ENCODE measurements around the gene ATXN7L1. TPM values are rescaled to one million over a fixed set of nuclear protein-coding genes. Genes with fewer than 3 reads are reported as not detected.

The ATXN7L1 gene
- total RNA-seq, 1 donor from 2014 or later = 12.6 TPM

DNA sequence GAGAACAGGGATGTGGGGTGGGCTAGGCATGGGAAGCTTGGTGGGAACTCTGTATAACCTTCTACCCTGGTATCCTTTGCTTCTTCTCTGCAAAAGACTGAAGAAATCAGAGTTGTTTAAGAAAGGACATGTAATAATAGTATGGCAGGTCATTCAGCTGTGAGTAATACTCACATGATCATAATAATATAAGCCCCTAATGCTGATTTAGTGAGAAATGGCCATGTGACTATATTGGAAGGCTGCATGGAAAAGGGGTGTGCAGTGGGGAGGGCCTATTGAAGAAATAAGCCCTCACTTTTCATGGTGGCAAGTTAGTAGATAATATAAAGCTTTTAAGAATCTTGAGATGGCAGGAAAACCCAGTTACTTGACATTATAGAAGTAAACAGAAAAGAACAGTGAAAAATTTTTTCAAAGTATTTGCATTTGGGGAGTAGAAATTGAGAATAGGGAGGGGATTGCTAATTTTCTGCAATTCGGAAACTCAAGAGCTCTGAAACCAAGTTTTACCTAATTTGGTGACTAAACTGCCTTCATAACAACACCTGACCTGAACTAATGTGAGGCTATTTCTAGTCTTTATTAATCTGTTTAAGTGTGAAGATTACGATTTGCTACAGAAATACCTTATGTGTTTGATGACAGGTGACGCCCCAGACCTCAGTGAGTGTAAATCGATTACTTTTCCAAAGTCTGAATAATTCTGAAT lies 44.4 kb downstream of the ATXN7L1 start:
- Mint-ChIP-seq H3K4me1 (ENCODE audit: unreplicated experiment) (peaks cover 33% of the 10 kb centered on the region), H3K36me3 (ENCODE audit: unreplicated experiment) (peaks cover 3% of the 10 kb centered on the region), H3K9me3 (ENCODE audit: unreplicated experiment) (no peaks in the 10 kb centered on the region), H3K27me3 (ENCODE audit: unreplicated experiment) (no peaks in the 10 kb centered on the region), H3K27ac (ENCODE audit: unreplicated experiment) (no peak overlapping the region), H3K4me3 (ENCODE audit: unreplicated experiment) (no peak overlapping the region)
- DNase-seq (ENCODE audit: extremely low spot score, unreplicated experiment) = no peak
- TF ChIP-seq, protein P1, sequence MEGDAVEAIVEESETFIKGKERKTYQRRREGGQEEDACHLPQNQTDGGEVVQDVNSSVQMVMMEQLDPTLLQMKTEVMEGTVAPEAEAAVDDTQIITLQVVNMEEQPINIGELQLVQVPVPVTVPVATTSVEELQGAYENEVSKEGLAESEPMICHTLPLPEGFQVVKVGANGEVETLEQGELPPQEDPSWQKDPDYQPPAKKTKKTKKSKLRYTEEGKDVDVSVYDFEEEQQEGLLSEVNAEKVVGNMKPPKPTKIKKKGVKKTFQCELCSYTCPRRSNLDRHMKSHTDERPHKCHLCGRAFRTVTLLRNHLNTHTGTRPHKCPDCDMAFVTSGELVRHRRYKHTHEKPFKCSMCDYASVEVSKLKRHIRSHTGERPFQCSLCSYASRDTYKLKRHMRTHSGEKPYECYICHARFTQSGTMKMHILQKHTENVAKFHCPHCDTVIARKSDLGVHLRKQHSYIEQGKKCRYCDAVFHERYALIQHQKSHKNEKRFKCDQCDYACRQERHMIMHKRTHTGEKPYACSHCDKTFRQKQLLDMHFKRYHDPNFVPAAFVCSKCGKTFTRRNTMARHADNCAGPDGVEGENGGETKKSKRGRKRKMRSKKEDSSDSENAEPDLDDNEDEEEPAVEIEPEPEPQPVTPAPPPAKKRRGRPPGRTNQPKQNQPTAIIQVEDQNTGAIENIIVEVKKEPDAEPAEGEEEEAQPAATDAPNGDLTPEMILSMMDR (IDR thresholded peaks at IDR 0.05) = no peak

DNA sequence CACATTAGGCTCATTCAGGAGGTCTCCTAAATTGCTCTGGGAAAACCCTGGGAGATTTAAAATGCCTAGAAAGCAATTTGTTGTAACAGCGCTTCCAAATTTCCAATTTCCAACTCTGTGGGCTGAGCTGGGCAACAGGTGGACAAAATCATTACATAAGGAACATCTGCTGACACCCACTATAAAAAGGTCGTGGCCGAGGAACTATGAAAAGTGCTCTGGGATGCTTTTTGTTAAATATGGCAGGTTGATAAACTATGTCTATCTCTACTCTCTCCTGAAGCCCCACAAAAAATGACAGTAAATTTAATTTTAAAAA lies 45.1 kb downstream of the ATXN7L1 start:
- no peak overlapping the region for H3K4me3 Mint-ChIP-seq (ENCODE audit: unreplicated experiment)
- H3K4me1 Mint-ChIP-seq (ENCODE audit: unreplicated experiment) = peaks cover 39% of the 10 kb centered on the region
- H3K27ac Mint-ChIP-seq (ENCODE audit: unreplicated experiment) = no peak overlapping the region
- no peak for DNase-seq (ENCODE audit: extremely low spot score, unreplicated experiment)
- peaks cover 5% of the 10 kb centered on the region for H3K36me3 Mint-ChIP-seq (ENCODE audit: unreplicated experiment)
- TF ChIP-seq, protein P1 (IDR thresholded peaks at IDR 0.05) = no peak
- no peaks in the 10 kb centered on the region for H3K9me3 Mint-ChIP-seq (ENCODE audit: unreplicated experiment)
- no peaks in the 10 kb centered on the region for H3K27me3 Mint-ChIP-seq (ENCODE audit: unreplicated experiment)

GRCh38 chr7:105830405-105831301 lies 45.7 kb downstream of the ATXN7L1 start:
- H3K9me3 Mint-ChIP-seq (ENCODE audit: unreplicated experiment) = no peaks in the 10 kb centered on the region
- no peaks in the 10 kb centered on the region for H3K27me3 Mint-ChIP-seq (ENCODE audit: unreplicated experiment)
- peaks cover 3% of the 10 kb centered on the region for H3K36me3 Mint-ChIP-seq (ENCODE audit: unreplicated experiment)
- DNase-seq (ENCODE audit: extremely low spot score, unreplicated experiment) = no peak
- H3K4me1 Mint-ChIP-seq (ENCODE audit: unreplicated experiment) = peaks cover 40% of the 10 kb centered on the region
- peak overlapping the region; percentile 63 for H3K27ac Mint-ChIP-seq (ENCODE audit: unreplicated experiment)
- TF ChIP-seq, protein P1 (IDR thresholded peaks at IDR 0.05) = no peak
- H3K4me3 Mint-ChIP-seq (ENCODE audit: unreplicated experiment) = peak overlapping the region; percentile 24

DNA sequence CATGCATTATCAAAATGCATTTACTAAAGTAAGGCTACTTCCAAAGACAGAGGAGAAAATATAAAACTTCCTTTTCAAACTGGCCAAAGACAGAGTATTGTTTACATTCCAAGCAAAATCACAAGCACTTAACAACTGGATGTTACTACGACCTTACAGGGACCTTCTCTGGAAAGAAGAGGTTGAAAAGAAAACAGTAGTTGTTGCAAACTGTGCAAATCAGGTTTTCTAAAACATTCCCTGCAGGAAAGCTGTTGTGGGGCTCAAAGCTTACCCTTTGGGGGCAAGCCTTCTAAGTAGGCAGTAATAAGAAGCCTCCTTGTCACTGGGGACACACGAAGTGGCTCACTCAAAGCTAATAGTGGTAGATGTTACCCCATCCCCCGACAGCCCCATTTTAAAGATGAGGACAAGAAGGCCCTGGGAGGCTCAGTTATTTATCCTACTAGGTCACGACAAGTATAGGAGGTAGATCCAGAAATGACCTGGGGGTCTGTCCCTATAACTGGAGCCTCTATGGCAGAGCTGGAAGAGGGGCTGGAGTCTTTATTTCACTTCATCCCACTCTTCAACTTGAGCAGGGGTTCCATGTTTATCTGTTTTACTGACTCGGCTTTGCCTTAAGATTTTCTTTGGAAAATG lies 46.6 kb downstream of the ATXN7L1 start:
- peak overlapping the region; percentile 63 for H3K27ac Mint-ChIP-seq (ENCODE audit: unreplicated experiment)
- H3K4me3 Mint-ChIP-seq (ENCODE audit: unreplicated experiment) = no peak overlapping the region
- peaks cover 40% of the 10 kb centered on the region for H3K4me1 Mint-ChIP-seq (ENCODE audit: unreplicated experiment)
- TF ChIP-seq, protein P1 (IDR thresholded peaks at IDR 0.05) = no peak
- H3K27me3 Mint-ChIP-seq (ENCODE audit: unreplicated experiment) = no peaks in the 10 kb centered on the region
- peaks cover 4% of the 10 kb centered on the region for H3K9me3 Mint-ChIP-seq (ENCODE audit: unreplicated experiment)
- peaks cover 7% of the 10 kb centered on the region for H3K36me3 Mint-ChIP-seq (ENCODE audit: unreplicated experiment)
- no peak for DNase-seq (ENCODE audit: extremely low spot score, unreplicated experiment)

GRCh38 chr7:105828141-105828540 lies 48.3 kb downstream of the ATXN7L1 start:
- Mint-ChIP-seq H3K4me1 (ENCODE audit: unreplicated experiment) (peaks cover 43% of the 10 kb centered on the region), H3K9me3 (ENCODE audit: unreplicated experiment) (peaks cover 10% of the 10 kb centered on the region), H3K36me3 (ENCODE audit: unreplicated experiment) (peaks cover 17% of the 10 kb centered on the region), H3K27me3 (ENCODE audit: unreplicated experiment) (no peaks in the 10 kb centered on the region), H3K27ac (ENCODE audit: unreplicated experiment) (no peak overlapping the region), H3K4me3 (ENCODE audit: unreplicated experiment) (no peak overlapping the region)
- no peak for DNase-seq (ENCODE audit: extremely low spot score, unreplicated experiment)
- TF ChIP-seq, protein P1 (IDR thresholded peaks at IDR 0.05) = no peak
